Activated T-cell treated with anti-CD3 and anti-CD28 coated beads, Interleukin-2, amount 50 U/mL, for 72 hours (primary cell): ENCODE data around the gene PALMD. TPM values are rescaled to one million over a fixed set of nuclear protein-coding genes. Genes with fewer than 3 reads are reported as not detected.

Experiments
- ATAC-seq, 2 donors: fragments of 150-1000 bp; cut with Tn5 transposase; replicated peaks in 1 of 2; 2 replicates each; pipeline ENCODE4 v1.10.0; 2021; ENCODE audit warnings: moderate library complexity in 2 of 2, mild to moderate bottlenecking in 1 of 2
- DNase-seq, 2 donors: peaks; one replicate each; pipeline ENCODE4 v3.0.0; 2021 to 2022; ENCODE audit warnings: mixed read lengths in 1 of 2
- H3K27ac Mint-ChIP-seq: one replicate; pipeline ENCODE4 v1.8.0; 2022; ENCODE audit warnings: mild to moderate bottlenecking, moderate library complexity, mixed read lengths
- H3K27me3 Mint-ChIP-seq: one replicate; pipeline ENCODE4 v1.8.0; 2022; ENCODE audit warnings: low read depth, mixed read lengths
- H3K36me3 Mint-ChIP-seq, 2 donors: one replicate each; pipeline ENCODE4 v1.8.0; 2022; ENCODE audit warnings: mixed read lengths in 2 of 2, mild to moderate bottlenecking in 1 of 2; ENCODE audit not compliant: insufficient read depth in 2 of 2
- H3K4me1 Mint-ChIP-seq: one replicate; pipeline ENCODE4 v1.8.0; 2022; ENCODE audit warnings: low read depth, mixed read lengths
- H3K4me3 Mint-ChIP-seq, 2 donors: one replicate each; pipeline ENCODE4 v1.8.0; 2022; ENCODE audit warnings: mild to moderate bottlenecking in 2 of 2, mixed read lengths in 2 of 2, moderate library complexity in 2 of 2
- H3K9me3 Mint-ChIP-seq, 2 donors: one replicate each; pipeline ENCODE4 v1.8.0; 2022; ENCODE audit warnings: mixed read lengths in 2 of 2
- total RNA-seq, 2 donors: library from RNA; stranded (reverse); gene quantifications; one replicate each; pipeline ENCODE4 v1.2.3, GENCODE V29; 2022

The PALMD gene
- total RNA-seq = not detected

GRCh38 chr1:99645699-99646531 lies at the start of gene PALMD:
TSS of gene PALMD (plus strand) at chr1:99646113. CDS start at chr1:99646318, 205 bp downstream.
- no peak for ATAC-seq
- DNase-seq = no peak
- Mint-ChIP-seq H3K27ac (no peak within 1 kb of the TSS), H3K27me3 (peaks cover 30% of the 10 kb centered on the region), H3K4me1 (no peaks in the 10 kb centered on the region), H3K36me3 (no peaks in the 10 kb centered on the region), H3K9me3 (no peaks in the 10 kb centered on the region), H3K4me3 (peak within 1 kb of the TSS in 1 of 2 donors; percentile 1)

- no peak for ATAC-seq
- Mint-ChIP-seq H3K4me1 (no peaks in the 10 kb centered on the region), H3K9me3 (no peaks in the 10 kb centered on the region), H3K27ac (no peak overlapping the region), H3K27me3 (no peaks in the 10 kb centered on the region), H3K4me3 (no peak overlapping the region), H3K36me3 (no peaks in the 10 kb centered on the region)
- no peak for DNase-seq
Measured at GRCh38 chr1:99598738-99599411, 47.0 kb upstream of the PALMD start.

- ATAC-seq (no peak), DNase-seq (no peak)
- Mint-ChIP-seq H3K27me3 (no peaks in the 10 kb centered on the region), H3K27ac (no peak overlapping the region), H3K4me3 (no peak overlapping the region), H3K9me3 (no peaks in the 10 kb centered on the region), H3K36me3 (no peaks in the 10 kb centered on the region), H3K4me1 (no peaks in the 10 kb centered on the region)
Measured at GRCh38 chr1:99599678-99600175, 46.2 kb upstream of the PALMD start.

- no peak overlapping the region for H3K4me3 Mint-ChIP-seq
- DNase-seq (no peak), ATAC-seq (no peak)
- no peaks in the 10 kb centered on the region for H3K4me1 Mint-ChIP-seq
- no peaks in the 10 kb centered on the region for H3K27me3 Mint-ChIP-seq
- no peak overlapping the region for H3K27ac Mint-ChIP-seq
- peaks cover 0 to 2% of the 10 kb centered on the region in 2 donors for H3K9me3 Mint-ChIP-seq
- no peaks in the 10 kb centered on the region for H3K36me3 Mint-ChIP-seq
Measured at GRCh38 chr1:99600782-99601181, 45.1 kb upstream of the PALMD start.

GRCh38 chr1:99601208-99601607 lies 44.7 kb upstream of the PALMD start:
- no peak overlapping the region for H3K27ac Mint-ChIP-seq
- H3K4me3 Mint-ChIP-seq = no peak overlapping the region
- no peaks in the 10 kb centered on the region for H3K36me3 Mint-ChIP-seq
- no peak for DNase-seq
- peaks cover 0 to 2% of the 10 kb centered on the region in 2 donors for H3K9me3 Mint-ChIP-seq
- no peaks in the 10 kb centered on the region for H3K27me3 Mint-ChIP-seq
- ATAC-seq = no peak
- H3K4me1 Mint-ChIP-seq = no peaks in the 10 kb centered on the region

- no peak for ATAC-seq
- no peaks in the 10 kb centered on the region for H3K4me1 Mint-ChIP-seq
Measured at GRCh38 chr1:99601709-99602403, 44.1 kb upstream of the PALMD start.

GRCh38 chr1:99602404-99602969 lies 43.4 kb upstream of the PALMD start:
- Mint-ChIP-seq H3K4me3 (no peak overlapping the region), H3K4me1 (no peaks in the 10 kb centered on the region), H3K36me3 (no peaks in the 10 kb centered on the region), H3K9me3 (peaks cover under 1 to 2% of the 10 kb centered on the region in 2 donors), H3K27me3 (no peaks in the 10 kb centered on the region), H3K27ac (no peak overlapping the region)
- ATAC-seq = no peak
- no peak for DNase-seq

More at GRCh38 chr1:99601709-99602403, 44.1 kb upstream of the PALMD start:
- H3K9me3 Mint-ChIP-seq = peaks cover 0 to 2% of the 10 kb centered on the region in 2 donors
- H3K4me3 Mint-ChIP-seq = no peak overlapping the region
- DNase-seq = no peak
- H3K36me3 Mint-ChIP-seq = no peaks in the 10 kb centered on the region
- no peak overlapping the region for H3K27ac Mint-ChIP-seq
- H3K27me3 Mint-ChIP-seq = no peaks in the 10 kb centered on the region

- H3K9me3 Mint-ChIP-seq = peaks cover 5% of the 10 kb centered on the region in 2 donors
- no peak overlapping the region for H3K4me3 Mint-ChIP-seq
- H3K27me3 Mint-ChIP-seq = peaks cover 2% of the 10 kb centered on the region
- H3K27ac Mint-ChIP-seq = no peak overlapping the region
- ATAC-seq (no peak), DNase-seq (no peak)
- H3K4me1 Mint-ChIP-seq = no peaks in the 10 kb centered on the region
- no peaks in the 10 kb centered on the region for H3K36me3 Mint-ChIP-seq
Measured at GRCh38 chr1:99603699-99604560, 42.0 kb upstream of the PALMD start.

GRCh38 chr1:99606306-99606705 lies 39.6 kb upstream of the PALMD start:
- DNase-seq (no peak), ATAC-seq (no peak)
- H3K9me3 Mint-ChIP-seq = peaks cover 5 to 7% of the 10 kb centered on the region in 2 donors
- H3K36me3 Mint-ChIP-seq = no peaks in the 10 kb centered on the region
- H3K27ac Mint-ChIP-seq = no peak overlapping the region
- peaks cover 11% of the 10 kb centered on the region for H3K27me3 Mint-ChIP-seq
- no peak overlapping the region for H3K4me3 Mint-ChIP-seq
- no peaks in the 10 kb centered on the region for H3K4me1 Mint-ChIP-seq

GRCh38 chr1:99607590-99607989 lies 38.3 kb upstream of the PALMD start:
- Mint-ChIP-seq H3K9me3 (peaks cover 5 to 7% of the 10 kb centered on the region in 2 donors), H3K36me3 (no peaks in the 10 kb centered on the region), H3K4me3 (no peak overlapping the region), H3K4me1 (no peaks in the 10 kb centered on the region), H3K27ac (no peak overlapping the region), H3K27me3 (peaks cover 11% of the 10 kb centered on the region)
- no peak for DNase-seq
- no peak for ATAC-seq

GRCh38 chr1:99608058-99608457 lies 37.9 kb upstream of the PALMD start:
- Mint-ChIP-seq H3K4me3 (no peak overlapping the region), H3K36me3 (no peaks in the 10 kb centered on the region), H3K9me3 (peaks cover 5 to 7% of the 10 kb centered on the region in 2 donors), H3K27ac (no peak overlapping the region), H3K4me1 (no peaks in the 10 kb centered on the region), H3K27me3 (peaks cover 11% of the 10 kb centered on the region)
- DNase-seq (no peak), ATAC-seq (no peak)

- no peak overlapping the region for H3K4me3 Mint-ChIP-seq
- ATAC-seq = no peak
- H3K27ac Mint-ChIP-seq = no peak overlapping the region
- H3K27me3 Mint-ChIP-seq = peaks cover 11% of the 10 kb centered on the region
- H3K36me3 Mint-ChIP-seq = no peaks in the 10 kb centered on the region
- DNase-seq = no peak
- no peaks in the 10 kb centered on the region for H3K4me1 Mint-ChIP-seq
- H3K9me3 Mint-ChIP-seq = peaks cover 0 to 4% of the 10 kb centered on the region in 2 donors
Measured at GRCh38 chr1:99613716-99614115, 32.2 kb upstream of the PALMD start.
